ENCODE data around the gene SNX18. TPM values are rescaled to one million over a fixed set of nuclear protein-coding genes. Genes with fewer than 3 reads are reported as not detected.

The SNX18 gene
- polyA plus RNA-seq, 1 of the 3 experiments (the other 2 are of a cell fraction), result 4.6 TPM

- TF ChIP-seq USF1 (IDR thresholded peaks at IDR 0.05; ENCODE audit: borderline replicate concordance, low read depth), result no peak
- TF ChIP-seq CHD2 (IDR thresholded peaks at IDR 0.05; ENCODE audit: low read length, partially characterized antibody), result no peak
- no peak for TF ChIP-seq FOXJ3 (CRISPR knock-in tag; IDR thresholded peaks at IDR 0.05)
- no peak for TF ChIP-seq RAD21 (IDR thresholded peaks at IDR 0.05; ENCODE audit: low read length)
- no peak for TF ChIP-seq NFIC (IDR thresholded peaks at IDR 0.05; ENCODE audit: borderline replicate concordance)
- TF ChIP-seq PBX3 (IDR thresholded peaks at IDR 0.05), result no peak
- TF ChIP-seq EZH2phosphoT487 (IDR thresholded peaks at IDR 0.05; ENCODE audit: borderline replicate concordance, low read depth), result no peak
- TF ChIP-seq GABPA (IDR thresholded peaks at IDR 0.05; ENCODE audit: low read depth), result no peak
- no peak for TF ChIP-seq TAF1 (IDR thresholded peaks at IDR 0.05; ENCODE audit: borderline replicate concordance, low read depth, low read length)
- TF ChIP-seq, protein P1, sequence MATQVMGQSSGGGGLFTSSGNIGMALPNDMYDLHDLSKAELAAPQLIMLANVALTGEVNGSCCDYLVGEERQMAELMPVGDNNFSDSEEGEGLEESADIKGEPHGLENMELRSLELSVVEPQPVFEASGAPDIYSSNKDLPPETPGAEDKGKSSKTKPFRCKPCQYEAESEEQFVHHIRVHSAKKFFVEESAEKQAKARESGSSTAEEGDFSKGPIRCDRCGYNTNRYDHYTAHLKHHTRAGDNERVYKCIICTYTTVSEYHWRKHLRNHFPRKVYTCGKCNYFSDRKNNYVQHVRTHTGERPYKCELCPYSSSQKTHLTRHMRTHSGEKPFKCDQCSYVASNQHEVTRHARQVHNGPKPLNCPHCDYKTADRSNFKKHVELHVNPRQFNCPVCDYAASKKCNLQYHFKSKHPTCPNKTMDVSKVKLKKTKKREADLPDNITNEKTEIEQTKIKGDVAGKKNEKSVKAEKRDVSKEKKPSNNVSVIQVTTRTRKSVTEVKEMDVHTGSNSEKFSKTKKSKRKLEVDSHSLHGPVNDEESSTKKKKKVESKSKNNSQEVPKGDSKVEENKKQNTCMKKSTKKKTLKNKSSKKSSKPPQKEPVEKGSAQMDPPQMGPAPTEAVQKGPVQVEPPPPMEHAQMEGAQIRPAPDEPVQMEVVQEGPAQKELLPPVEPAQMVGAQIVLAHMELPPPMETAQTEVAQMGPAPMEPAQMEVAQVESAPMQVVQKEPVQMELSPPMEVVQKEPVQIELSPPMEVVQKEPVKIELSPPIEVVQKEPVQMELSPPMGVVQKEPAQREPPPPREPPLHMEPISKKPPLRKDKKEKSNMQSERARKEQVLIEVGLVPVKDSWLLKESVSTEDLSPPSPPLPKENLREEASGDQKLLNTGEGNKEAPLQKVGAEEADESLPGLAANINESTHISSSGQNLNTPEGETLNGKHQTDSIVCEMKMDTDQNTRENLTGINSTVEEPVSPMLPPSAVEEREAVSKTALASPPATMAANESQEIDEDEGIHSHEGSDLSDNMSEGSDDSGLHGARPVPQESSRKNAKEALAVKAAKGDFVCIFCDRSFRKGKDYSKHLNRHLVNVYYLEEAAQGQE (IDR thresholded peaks at IDR 0.05; ENCODE audit: low read depth, low read length), result no peak
- TF ChIP-seq YY1 (IDR thresholded peaks at IDR 0.05; ENCODE audit: low read depth), result no peak
- TF ChIP-seq FOSL2 (IDR thresholded peaks at IDR 0.05; ENCODE audit: borderline replicate concordance, low read depth), result no peak
- no peak for TF ChIP-seq JUND (IDR thresholded peaks at IDR 0.05)
- TF ChIP-seq RFX5 (IDR thresholded peaks at IDR 0.05; ENCODE audit: low read length), result no peak
These were observed 31.0 kb downstream of the SNX18 start (continued) for GRCh38 chr5:54548565-54548964.

- CTCF ChIA-PET, result interaction anchor here (1.3 kb wide), 1 partner anchor 32 kb away, joined by 3 read pairs; no protein-coding TSS in a partner anchor
- TF ChIP-seq TAF1 (IDR thresholded peaks at IDR 0.05; ENCODE audit: borderline replicate concordance, low read depth, low read length), result no peak
- no peak for TF ChIP-seq FOXM1 (IDR thresholded peaks at IDR 0.05; ENCODE audit: low read depth)
- no peak for TF ChIP-seq PBX3 (IDR thresholded peaks at IDR 0.05)
- WGBS (ENCODE audit: low lambda C conversion rate), result 84% methylated on average over 8 of the region's 8 CpGs
- H4K20me1 ChIP-seq (ENCODE audit: insufficient read depth), result no peaks in the 10 kb centered on the region
- POLR2A ChIA-PET, result no interaction called here
- no peak overlapping the region for H3K27ac ChIP-seq (ENCODE audit: low read depth in 2 of 2, low read length in 1 of 2)
- H2AFZ ChIP-seq (ENCODE audit: low read depth), result no peak overlapping the region
- no peak overlapping the region for H3K4me3 ChIP-seq (ENCODE audit: low read depth in 2 of 2, low read length in 1 of 2)
- H3K9me2 ChIP-seq, result no peaks in the 10 kb centered on the region
- no peaks in the 10 kb centered on the region for H3K79me2 ChIP-seq (ENCODE audit: insufficient read depth)
- no peaks in the 10 kb centered on the region for H3K36me3 ChIP-seq (replicated peaks in 1 of 2; ENCODE audit: control insufficient read depth in 1 of 2, insufficient read depth in 2 of 2, low read length in 1 of 2)
- DNase-seq, result no peak
- H3K4me2 ChIP-seq, result no peak overlapping the region
- H3K27me3 ChIP-seq (ENCODE audit: insufficient read depth), result no peaks in the 10 kb centered on the region
- H3K4me1 ChIP-seq (ENCODE audit: control insufficient read depth in 1 of 2, insufficient read depth in 2 of 2, low read depth in 1 of 2, low read length in 1 of 2), result no peaks in the 10 kb centered on the region; a peak in 1 of 4 replicates
- no peak overlapping the region for H3K9ac ChIP-seq
- no peaks in the 10 kb centered on the region for H3K9me3 ChIP-seq
- H3F3A ChIP-seq (replicated peaks; ENCODE audit: insufficient read depth), result no peaks in the 10 kb centered on the region
These were observed 33.7 kb downstream of the SNX18 start for GRCh38 chr5:54551292-54551691.
